Measurements from ENCODE around the gene ARAP1. TPM values are rescaled to one million over a fixed set of nuclear protein-coding genes. Genes with fewer than 3 reads are reported as not detected.
"Not testable (repeated sequence)": the region's sequence is repeated elsewhere in the genome, so short reads cannot be mapped to it uniquely, and the experiment has no call there.

The ARAP1 gene
- polyA plus RNA-seq (ENCODE audit: insufficient read length) = 61.4 TPM

DNA sequence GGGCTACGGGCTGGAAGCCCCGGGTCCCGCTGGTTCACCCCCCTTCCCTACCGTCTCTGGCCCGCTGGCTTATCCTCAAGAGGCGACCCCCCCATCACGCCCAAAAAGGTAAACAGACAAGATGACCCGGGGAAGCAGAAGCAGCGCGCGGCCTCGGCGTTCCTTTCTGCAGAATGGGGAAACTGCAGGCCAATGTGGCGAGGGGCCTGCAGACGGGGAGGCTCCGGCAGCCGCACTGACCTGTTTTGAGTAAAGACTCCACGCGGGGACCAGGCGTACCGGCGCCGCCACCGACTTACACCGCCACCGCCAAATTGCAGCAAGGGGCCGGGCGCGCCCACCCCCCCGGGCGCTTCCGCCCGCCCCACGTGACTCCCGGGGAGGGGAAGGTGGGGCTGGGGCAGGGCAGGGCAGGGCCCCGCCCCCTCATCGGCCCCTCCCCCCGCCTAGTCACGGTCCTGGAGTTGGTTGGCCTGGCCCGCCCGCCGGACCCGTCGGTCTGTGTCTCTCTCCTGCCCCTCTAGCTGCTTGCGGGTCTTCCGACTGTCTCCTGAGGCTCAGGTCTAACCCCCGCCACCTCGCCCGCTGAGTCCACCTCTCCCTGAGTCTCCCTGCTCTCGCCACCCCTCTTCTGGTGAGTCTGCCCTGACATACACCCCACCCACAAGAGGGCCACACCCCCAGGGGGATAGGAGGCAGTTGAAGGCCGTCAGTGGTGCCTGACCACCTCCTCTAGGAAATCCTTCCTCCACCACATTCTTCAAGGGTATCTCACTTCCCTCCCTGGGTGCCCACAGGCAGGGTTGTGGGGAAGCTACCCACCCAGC is at the start of gene ARAP1:
Gene ARAP1 (minus strand): TSS at position 321 of the 827 bp plus-strand sequence. CDS start 25,280 bp downstream, outside the sequence.
- peak; percentile 55 for DNase-seq

DNA sequence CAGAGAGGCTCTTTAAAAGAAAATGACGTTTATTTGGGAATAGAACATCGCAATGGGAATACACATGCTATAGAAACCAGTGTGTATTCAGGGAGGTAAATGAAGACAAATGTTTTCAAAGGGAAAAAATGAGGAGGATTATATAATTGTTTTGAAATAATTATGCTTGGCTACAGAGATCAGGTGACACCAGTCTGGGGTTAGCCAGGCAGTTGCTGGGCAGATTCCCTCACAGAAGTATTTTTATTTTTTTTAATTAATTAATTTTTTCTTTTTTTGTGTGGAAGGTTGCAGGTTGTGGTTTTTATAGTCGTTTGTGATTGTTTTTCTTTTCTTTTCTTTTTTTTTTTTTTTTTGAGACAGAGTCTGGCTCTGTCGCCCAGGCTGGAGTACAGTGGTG is 47.2 kb upstream of the ARAP1 start:
- DNase-seq = no peak

DNA sequence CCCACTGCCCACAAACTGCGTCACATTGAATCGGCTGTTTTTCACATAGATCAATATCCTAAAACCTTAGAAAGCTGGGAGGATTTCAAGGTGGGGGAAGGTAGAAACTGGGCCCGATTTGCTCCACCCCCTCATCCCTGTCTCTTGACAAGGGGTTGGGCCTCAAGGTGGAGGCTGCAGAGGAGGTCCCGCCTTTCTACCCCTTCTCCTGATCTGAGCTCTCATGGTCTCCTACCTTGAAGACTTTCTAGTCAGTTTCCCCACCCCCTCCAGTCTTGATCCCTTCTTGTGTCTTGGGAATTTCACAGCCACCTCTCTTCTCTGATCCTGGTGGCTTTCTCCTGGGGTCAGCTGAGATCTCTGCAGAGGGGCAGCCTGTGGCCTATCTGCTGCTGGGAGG is 46.2 kb upstream of the ARAP1 start:
- no peak for DNase-seq

DNA sequence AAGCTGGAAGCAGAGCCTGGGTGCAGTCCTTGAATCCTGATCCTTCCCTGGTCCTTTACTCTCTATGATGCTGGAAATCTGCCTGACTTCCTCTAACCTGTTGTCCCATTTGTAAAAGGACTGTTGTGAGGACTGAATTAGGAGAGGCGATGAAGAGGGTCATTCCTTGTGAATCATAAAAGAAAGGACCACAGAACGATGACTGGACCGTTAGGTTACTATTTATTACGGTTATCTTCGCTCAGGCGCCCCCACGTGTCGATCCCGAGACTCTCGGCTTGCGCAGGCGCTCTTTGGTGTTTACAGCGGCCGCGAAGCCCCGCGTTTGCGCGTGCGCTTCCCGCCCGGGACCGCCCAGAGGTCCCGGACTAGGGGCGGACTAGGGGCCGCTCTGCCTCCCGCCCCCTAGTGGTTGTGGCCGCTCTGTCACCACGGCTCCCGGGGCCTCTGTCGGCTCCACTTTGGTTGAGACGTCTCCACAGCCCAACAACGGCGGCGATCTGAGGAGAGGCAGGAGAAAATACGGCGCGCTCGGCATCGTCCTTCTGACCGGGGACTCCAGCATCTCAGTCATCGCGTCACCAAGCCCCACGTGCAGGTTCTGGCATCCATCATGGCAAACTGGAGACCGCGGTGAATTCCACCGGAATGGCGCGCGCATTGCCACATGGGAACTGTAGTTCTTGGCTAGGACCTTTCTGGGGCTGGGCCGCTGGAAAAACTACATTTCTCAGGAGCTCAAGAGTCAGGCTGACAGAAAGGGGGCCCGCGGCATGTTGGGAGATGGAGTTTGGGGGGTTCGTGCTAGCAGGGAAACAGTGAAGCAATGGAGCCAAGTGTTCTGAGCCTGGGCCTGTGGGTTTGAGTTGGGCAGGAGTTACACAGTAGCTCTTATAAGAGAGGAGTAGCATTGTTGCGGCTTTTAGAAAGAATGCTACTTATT is 41.5 kb upstream of the ARAP1 start, which contains the start of gene STARD10:
Gene STARD10 (minus strand): TSS at position 623 of the 943 bp plus-strand sequence. CDS start 12,866 bp downstream, outside the sequence.
- DNase-seq = peak; percentile 98

DNA sequence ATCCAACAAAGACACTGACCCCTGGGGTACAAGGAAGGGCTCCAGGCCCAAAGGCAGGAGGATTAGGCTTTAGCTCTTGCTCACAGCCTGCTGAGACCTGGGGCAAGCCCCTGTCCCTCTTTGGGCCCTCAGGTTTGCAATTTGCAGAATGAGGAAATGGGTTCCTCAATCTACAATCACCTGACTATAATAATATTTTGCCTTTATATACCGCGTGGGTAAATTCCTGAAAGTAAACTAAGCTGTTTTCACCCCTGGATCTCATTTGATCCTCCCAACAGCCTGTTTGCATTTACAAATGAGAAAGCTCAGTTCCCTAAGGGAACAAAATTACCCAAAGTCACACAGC is 40.8 kb upstream of the ARAP1 start:
- no peak for DNase-seq

DNA sequence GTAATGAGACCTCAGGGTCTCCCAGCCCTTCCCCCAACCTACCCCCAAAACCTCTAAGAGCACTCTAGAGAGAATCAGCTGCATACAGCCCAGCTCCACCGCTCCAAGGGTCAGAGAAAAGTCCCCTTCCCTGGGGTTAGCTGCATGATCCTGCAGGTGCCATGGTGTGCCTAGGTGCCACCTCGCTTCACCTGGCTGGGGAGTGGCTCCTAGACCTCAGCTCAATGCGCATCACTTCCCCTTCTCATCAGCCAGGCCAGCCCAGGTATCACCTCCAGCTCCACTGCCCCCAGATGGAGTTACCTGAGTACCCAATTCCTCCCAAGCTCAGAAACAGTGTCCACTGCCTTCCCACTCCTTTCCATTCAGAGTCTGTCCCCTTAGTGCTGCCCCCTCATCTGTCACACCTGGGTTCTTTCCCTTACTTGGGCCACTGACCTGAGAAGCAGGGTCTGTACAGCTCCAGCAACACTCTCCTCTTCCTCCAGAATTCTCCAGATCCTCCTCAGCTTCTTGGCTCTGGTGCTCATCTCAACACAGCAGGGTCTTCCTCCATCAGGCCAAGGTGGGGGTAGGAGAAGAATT is 40.3 kb upstream of the ARAP1 start:
- no peak for DNase-seq

DNA sequence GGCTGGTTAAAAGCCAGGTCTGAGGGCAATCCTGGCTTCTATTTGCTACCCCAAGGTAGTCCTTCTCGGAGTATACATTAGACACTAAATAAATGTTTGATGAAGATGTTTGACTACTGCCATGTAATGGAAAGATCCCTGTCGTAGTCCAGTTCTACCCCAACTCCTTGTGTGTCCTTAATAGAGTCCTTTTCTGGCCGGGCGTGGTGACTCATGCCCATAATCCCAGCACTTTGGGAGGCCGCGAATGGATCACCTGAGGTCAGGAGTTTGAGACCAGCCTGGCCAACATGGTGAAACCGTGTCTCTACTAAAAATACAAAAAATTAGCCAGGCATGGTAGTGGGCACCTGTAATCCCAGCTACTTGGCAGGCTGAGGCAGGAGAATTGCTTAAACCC is 39.0 kb upstream of the ARAP1 start:
- not testable (repeated sequence) for DNase-seq

DNA sequence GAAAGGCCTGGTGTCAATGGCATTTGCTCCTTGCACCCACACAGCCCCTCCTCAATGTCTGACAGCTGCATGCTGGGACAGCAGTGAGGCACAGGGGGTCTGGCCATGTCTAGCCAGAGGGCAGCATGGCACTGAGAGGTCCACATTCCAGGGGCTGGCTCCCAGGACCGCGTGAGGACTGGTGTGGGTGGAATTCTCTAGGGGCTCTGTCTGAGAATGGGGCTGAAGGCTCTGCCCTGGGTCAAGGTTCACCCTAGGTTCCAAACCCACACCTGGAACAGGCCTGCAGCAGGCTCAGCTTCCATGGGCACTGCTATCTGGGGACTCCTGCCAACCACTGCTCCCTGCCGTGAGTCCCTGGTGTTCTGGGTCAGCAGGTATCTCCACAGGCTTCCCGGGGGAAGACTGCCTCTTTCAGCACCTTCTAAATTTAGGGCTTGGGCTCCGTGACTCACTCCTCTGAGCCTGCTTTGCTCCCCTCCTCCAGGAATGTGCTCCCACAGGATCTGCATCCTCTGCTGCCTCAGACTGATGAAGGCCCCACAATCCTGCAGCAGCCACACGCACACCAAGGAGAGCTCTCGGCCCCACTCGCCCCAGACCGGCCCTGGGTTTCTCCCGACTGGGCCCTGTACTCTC is 37.4 kb upstream of the ARAP1 start:
- DNase-seq = no peak

DNA sequence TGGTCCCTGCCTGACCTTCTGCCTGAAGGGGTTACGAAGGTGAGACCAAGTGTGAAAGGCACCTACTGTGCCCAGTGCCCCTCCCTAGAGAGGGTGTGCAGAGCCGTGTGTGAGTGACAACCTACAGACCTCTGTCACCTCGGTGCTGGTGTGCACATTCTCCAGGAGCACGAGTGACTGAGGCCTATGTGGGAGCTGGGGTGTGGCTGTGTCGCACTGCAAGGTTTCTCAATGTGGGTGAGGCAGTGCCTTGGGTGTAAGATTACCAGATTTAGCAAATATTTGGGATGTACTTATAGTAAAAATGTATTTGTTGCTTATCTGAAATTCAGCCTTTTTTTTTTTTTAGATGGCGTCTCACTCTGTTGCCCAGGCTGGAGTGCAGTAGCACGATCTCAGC is 36.0 kb upstream of the ARAP1 start:
- DNase-seq = no peak

DNA sequence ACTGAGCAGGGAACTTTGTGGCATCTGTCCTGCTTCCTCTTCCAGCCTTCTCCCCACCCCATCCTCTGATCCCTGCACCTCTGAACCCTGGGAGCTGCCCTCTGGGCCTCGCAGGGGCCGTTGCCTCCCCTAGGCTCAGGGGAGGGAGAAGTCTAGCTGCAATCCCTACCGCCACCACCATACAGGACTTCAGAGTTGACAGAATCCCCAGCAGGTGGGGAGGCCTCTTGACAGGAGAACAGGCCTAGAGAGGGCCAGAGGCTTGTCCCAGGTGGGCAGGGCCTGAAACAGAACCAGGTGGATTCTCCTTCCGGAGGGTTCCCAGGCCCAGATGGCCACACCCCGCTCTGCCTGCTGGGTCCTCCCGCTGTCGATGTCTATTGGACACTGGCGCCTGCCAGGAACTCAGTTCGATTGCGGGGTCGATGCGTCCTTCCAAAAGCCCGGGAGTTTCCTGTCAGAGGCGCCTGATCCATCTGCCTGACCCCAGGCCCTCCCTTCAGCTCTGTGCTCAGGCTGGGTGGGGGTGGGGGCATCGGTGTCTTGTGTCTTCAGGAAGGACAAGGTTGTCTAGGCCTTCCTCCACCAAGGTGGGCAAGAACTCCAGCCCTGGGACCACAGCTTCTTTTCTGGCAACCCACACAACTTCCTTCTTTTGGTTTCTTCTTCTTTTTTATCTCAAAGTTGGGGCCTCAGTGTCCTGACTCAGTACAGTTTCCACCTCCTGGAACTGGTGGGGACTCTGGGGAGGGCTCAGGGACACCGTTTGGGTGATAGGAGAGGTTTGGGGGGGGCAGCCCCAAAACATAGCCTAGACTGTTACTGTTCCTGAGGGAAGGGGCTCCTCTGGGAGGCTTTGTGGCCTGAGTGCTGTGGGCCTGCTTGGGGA is 35.3 kb upstream of the ARAP1 start:
- no peak for DNase-seq

DNA sequence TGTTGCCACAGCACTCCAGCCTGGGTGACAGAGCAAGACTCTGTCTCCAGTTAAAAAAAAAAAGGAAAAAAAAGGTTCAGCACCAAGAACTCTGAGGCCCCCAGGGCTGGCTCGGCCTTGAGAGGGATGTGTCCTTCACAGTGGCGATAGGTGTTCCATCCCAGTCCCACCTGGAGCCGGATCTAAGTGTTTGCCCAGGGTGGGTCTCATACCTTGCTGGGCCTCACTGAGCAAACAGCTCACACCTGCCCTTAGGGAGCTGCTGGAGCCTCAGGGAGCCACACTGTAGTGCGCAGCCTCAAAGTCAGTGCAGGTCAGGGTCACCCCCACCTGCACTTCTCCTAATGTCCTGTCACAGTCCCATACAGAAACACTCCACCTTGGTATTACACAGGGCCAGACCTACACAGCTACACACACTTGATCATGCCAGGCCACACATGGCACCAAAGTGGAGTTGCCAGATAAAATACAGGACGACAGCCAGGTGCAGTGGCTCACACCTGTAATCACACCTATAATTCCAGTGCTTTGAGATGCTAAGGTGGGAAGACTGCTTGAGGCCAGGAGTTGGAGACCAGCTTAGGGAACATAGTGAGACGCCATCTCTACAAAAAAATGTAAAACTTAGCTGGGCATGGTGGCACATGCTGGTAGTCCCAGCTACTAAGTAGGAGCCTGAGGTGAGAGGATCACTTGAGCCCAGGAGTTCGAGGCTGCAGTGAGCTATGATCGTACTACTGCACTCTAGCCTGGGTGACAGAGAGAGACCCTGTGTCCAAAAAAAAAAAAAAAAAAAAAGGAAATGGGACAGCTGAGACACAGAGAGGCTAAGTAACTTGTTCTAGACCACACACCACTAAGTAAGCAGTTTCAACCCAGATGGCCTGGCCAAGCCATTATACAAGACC is 34.4 kb upstream of the ARAP1 start:
- DNase-seq = no peak

DNA sequence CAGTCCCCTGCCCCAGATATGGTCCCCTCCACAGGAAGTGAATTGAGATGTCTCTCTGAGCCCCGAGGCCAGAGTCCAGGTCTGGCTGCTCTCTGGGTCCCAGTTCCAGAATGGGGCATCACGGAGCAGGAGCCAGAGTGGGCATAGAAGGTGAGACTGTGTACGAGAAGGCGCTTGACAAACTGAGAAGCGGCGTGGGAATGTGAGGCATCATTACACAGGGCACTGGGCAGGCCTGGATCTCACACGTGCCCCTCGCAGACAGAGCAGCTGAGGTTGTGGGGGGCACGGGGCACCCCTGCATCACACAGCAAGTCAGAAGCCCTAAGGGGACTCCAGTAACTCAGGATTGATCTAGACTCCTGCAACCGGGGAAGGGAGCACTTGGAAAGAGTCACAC is 32.5 kb upstream of the ARAP1 start:
- DNase-seq = no peak

DNA sequence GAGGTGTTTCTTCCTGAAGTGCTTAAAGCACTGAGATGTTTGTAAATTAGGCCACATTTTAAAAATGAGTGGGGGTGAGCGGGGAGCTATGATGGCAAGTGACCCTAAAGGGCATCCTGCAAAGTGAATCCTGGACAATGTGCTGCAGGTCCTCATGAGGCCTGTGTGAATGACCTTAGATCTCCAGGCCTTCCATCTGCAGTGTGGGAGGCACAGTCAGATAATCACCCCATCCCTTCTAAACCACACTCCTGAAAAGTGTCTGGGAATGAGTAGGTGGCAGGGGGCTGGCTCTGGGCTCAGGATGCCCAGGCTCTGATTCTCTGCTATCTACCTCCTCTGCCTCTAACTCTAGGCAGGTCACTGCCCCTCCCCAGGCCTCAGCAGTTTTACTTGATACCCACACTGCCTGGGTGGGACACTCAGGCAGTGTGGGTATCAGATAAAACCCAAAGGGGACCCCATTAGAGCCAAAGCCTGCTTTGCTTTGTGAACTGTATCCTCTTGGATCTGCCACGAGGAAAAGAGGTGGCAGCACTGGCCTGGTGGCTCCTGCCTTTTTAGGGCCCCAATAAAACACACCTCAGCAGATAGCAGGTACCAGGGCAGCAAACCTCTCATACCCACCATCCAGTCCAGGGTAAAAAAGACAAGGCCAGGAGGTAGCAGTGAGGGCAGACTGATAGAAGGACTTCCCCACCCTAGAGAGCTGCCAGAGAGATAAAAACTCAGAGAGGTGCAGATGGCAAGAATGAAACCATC is 31.1 kb upstream of the ARAP1 start:
- DNase-seq = no peak

DNA sequence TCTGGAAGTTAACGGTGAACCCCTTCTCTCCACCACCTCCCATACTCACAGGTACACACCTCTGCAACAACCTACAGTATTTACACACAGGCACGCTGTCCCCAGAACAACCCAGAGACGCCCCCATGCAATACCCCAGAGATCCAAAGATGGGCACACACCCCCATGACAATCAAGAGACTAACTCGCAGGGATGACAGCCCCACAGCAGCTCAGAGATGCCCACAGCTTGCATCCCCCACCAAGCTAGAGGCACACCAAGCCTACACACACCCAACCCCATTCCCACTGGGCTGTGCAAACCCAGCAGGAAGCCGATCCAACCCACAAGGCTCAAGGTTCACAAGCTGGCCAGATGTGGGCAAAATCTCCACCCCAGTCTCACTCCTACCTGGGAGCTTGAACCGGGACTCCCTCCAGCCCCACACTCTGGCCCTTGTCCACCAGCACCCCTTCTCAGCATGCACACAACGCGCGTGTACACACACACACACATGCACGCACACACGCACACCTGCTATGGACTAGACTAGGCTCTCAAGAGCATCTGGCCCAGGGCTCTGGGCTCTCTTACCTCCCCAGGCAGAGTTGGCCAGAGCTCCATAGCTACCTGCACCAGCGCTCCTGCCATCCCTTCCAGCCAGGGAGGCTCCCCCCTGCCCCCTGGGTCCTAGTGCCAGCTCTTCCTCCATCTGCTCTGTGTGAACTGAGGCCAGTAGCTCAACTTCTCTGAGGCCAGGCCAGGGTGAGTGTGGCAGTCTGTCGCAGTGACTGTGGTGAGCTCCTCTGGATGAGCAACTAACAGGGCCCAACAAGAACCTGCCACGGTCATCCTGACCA is 30.1 kb upstream of the ARAP1 start:
- DNase-seq = no peak

DNA sequence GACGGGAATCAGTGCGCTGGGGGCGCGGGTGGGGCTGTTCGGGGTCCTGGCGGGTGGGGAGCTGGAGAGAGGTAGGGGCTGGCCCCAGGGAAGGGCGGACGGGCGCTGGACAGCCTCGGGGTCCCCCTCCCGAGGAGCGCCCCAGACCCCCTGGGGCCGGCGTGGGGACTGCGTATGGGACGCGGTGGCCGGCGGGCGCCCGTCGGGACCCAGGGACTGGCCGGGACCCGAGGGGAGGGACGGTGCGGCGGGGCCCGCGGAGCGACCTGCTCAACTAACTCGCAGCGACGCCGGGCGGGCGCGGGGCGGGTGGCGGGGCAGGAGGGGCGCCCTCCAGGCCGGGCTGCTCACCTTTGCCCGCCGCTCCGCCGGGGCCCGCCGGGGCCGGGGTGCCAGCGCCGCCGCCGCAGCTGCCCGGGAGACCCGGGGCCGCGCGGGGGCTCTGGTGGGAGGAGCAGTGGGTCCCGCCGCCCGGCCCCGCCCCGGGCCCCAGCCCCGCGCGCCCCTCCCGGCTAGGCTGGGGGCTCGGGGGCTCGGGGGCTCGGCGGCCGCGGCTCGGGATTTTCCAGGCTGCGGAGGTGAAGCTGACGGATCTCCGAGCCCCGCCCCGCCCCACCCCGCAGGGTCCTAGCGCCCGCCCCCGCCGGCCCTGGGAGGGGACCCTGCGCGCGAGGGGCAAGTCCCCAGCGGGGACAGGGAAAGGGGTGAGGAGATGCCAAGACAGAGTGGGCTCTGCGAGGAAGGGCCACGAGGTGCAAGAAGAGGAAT is 29.3 kb upstream of the ARAP1 start:
- no peak for DNase-seq

DNA sequence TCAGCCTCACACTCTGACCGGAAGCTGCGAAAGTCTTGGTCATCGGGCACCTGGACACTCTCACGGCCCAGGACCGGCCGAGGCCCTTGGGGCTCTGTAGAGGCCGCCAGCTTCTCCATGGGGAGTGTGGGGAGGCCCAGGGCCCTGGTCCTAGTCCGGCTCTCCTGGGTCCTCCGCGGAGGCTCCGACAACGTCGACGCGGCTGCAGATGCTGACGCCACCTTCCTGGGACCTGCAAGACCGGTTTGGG is 28.8 kb upstream of the ARAP1 start:
- DNase-seq = no peak

DNA sequence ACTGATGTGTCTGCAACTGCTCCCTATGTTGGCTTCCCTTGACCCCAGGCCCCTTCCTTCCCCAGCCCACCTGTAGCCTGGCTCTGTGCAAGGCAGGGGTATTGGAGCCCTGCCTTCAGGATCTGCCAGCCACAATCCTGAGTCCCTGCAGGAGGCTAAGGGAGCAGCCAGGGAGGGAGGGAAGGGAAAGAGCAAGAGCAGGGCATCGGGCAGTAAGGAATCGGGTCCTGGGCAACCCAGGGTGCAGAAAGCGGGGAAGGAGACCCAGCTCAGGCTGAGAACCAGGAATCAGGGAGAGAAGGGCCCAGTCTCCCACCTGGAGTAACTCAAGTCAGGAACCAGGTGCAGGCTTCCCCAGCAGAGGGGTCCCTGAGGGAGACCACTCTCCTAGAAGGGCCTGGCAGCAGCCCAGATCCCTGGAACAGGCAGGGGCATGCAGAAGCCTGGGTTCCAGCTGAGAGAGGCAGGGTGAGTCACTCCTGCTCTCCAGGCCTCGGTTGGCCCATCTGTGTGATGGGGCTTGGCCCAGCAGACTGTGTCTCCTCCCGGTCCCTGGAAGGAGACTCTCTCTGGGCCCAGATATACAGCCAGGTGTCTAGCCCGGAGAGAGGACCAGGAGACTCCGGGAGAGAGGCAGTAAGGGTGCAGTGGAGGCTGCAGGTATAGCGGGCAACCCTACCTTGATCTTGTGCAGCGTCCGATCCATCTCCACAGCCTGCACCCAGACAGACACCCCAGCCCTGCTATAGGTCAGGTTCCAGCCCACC is 28.3 kb upstream of the ARAP1 start:
- DNase-seq = no peak

Measured in hindlimb muscle (tissue), 1 donor.